HepG2 (cell line): Measurements from ENCODE around the gene CHST11. TPM values are rescaled to one million over a fixed set of nuclear protein-coding genes. Genes with fewer than 3 reads are reported as not detected.

ENCODE experiments used
- ATAC-seq: fragments of 200-7000 bp; cut with Tn5 transposase; 3 replicates; pipeline ENCODE4 v1.9.1; 2020; ENCODE audit warnings: mild to moderate bottlenecking, moderate library complexity
- BruUV-seq: library from RNA; stranded (reverse); fragments of 400-500 nt; replicated peaks from 2 replicates; lab custom pipeline; 2021; lab: Mats Ljungman, UMichigan
- CTCF ChIA-PET: fragments of 300-600 bp; formaldehyde crosslinking; extraction: SDS; loops from one replicate; lab custom pipeline; 2021; ENCODE audit warnings: low total read pairs, inconsistent platforms, low intra/inter-chr PET ratio; lab: Yijun Ruan, JAX
- POLR2A ChIA-PET: fragments of 350-600 bp; sonication (Branson Sonifier 250); formaldehyde crosslinking; loops from one replicate; lab custom pipeline; 2020; ENCODE audit warnings: antibody characterized with exemption, inconsistent platforms; lab: Yijun Ruan, JAX
- DNase-seq: peaks from one replicate; pipeline ENCODE4 v3.0.0-alpha.2; 2015; ENCODE audit warnings: low spot score
- FAIRE-seq: peaks from 3 replicates; lab custom pipeline; 2011; peaks lifted over from hg19 to GRCh38; lab: Jason Lieb, UNC
- H2AFZ ChIP-seq: one replicate; pipeline ENCODE4 v1.6.1; 2011; ENCODE audit warnings: low read length, inconsistent platforms
- H3K27ac ChIP-seq: fragments of 300-600 bp; 3 replicates; pipeline ENCODE4 v1.8.0; 2011; ENCODE audit warnings: mixed run types, mild to moderate bottlenecking, mixed read lengths, low read length, inconsistent platforms; ENCODE audit not compliant: insufficient read depth; ENCODE audit errors: extremely low read length
- H3K27me3 ChIP-seq, 2 experiments: fragments of 200-600 bp in 1 of 2; 2 replicates in 1 of 2; 3 replicates in 1 of 2; pipeline versions ENCODE4 v1.6.0 to v1.8.0; 2011; ENCODE audit warnings: low read length in 2 of 2, mild to moderate bottlenecking in 2 of 2, moderate library complexity in 2 of 2, inconsistent platforms in 1 of 2; ENCODE audit not compliant: insufficient read depth in 2 of 2, control insufficient read depth in 1 of 2
- H3K36me3 ChIP-seq, 2 experiments: fragments of 200-600 bp in 1 of 2; replicated peaks in 1 of 2; 2 replicates in 1 of 2; 3 replicates in 1 of 2; pipeline versions ENCODE4 v1.5.1 to v1.8.0; 2011; ENCODE audit warnings: low read length in 2 of 2, inconsistent platforms in 1 of 2; ENCODE audit not compliant: insufficient read depth in 2 of 2, control insufficient read depth in 1 of 2
- H3K4me1 ChIP-seq: 2 replicates; pipeline ENCODE4 v1.5.1; 2012; ENCODE audit warnings: low read length, inconsistent platforms; ENCODE audit not compliant: insufficient read depth
- H3K4me2 ChIP-seq: 2 replicates; pipeline ENCODE4 v1.6.0; 2011; ENCODE audit warnings: low read depth, low read length, inconsistent platforms
- H3K4me3 ChIP-seq, 3 experiments: fragments of 200-600 bp in 1 of 3; sonication (generic), shearing (Covaris generic) in 1 of 3; replicated peaks in 1 of 3; 2 replicates each; pipeline ENCODE4 v1.5.1; 2011 to 2016; ENCODE audit warnings: low read length in 3 of 3, inconsistent platforms in 2 of 3, low read depth in 2 of 3, mild to moderate bottlenecking in 2 of 3, control low read depth in 1 of 3, mixed read lengths in 1 of 3; ENCODE audit not compliant: insufficient read depth in 1 of 3
- H3K79me2 ChIP-seq: one replicate; pipeline ENCODE4 v1.6.1; 2011; ENCODE audit warnings: low read length, inconsistent platforms; ENCODE audit not compliant: insufficient read depth
- H3K9ac ChIP-seq: 2 replicates; pipeline ENCODE4 v1.6.0; 2011; ENCODE audit warnings: mild to moderate bottlenecking, low read depth, low read length, inconsistent platforms; ENCODE audit not compliant: insufficient read depth
- H3K9me3 ChIP-seq: 2 replicates; pipeline ENCODE4 v1.5.1; 2012; ENCODE audit warnings: mild to moderate bottlenecking, low read length
- H4K20me1 ChIP-seq: 2 replicates; pipeline ENCODE4 v1.6.0; 2011; ENCODE audit warnings: inconsistent platforms, mild to moderate bottlenecking, low read length, moderate library complexity; ENCODE audit not compliant: insufficient read depth
- ASH2L ChIP-seq: fragments of 300-600, 200-600 bp; sonication (generic); IDR thresholded peaks from 2 replicates; pipeline ENCODE4 v1.7.0; 2017; ENCODE audit warnings: low read depth, mild to moderate bottlenecking, moderate library complexity, mixed read lengths, low read length; ENCODE audit not compliant: insufficient read length
- CAMTA2 ChIP-seq: sonication (generic); formaldehyde crosslinking; IDR thresholded peaks from 2 replicates; pipeline ENCODE4 v1.4.0; 2020; ENCODE audit warnings: mild to moderate bottlenecking, missing genetic modification reagents, borderline replicate concordance
- EED ChIP-seq: sonication (generic); formaldehyde crosslinking; IDR thresholded peaks from 2 replicates; pipeline ENCODE4 v1.5.0; 2020; ENCODE audit warnings: mild to moderate bottlenecking, missing genetic modification reagents
- NR2F2 ChIP-seq: IDR thresholded peaks from 2 replicates; pipeline ENCODE4 v1.6.1; 2012; ENCODE audit warnings: low read depth, inconsistent platforms, borderline replicate concordance
- SMAD9 ChIP-seq: sonication (generic); formaldehyde crosslinking; IDR thresholded peaks from 2 replicates; pipeline ENCODE4 v1.5.1; 2020; ENCODE audit warnings: mild to moderate bottlenecking, missing genetic modification reagents
- SP4 ChIP-seq: sonication (generic); formaldehyde crosslinking; IDR thresholded peaks from 2 replicates; pipeline ENCODE4 v1.8.1; 2023; ENCODE audit warnings: mild to moderate bottlenecking, missing genetic modification reagents
- SPEN ChIP-seq: sonication (generic); formaldehyde crosslinking; IDR thresholded peaks from 2 replicates; pipeline ENCODE4 v1.5.1; 2020; ENCODE audit warnings: low read depth, mild to moderate bottlenecking, missing genetic modification reagents
- SRY ChIP-seq: sonication (generic); formaldehyde crosslinking; IDR thresholded peaks from 2 replicates; pipeline ENCODE4 v1.8.0; 2022; ENCODE audit warnings: mild to moderate bottlenecking, missing genetic modification reagents
- SYNCRIP ChIP-seq: fragments of 200-400 bp; formaldehyde crosslinking; IDR thresholded peaks from 2 replicates; pipeline ENCODE4 v1.6.1; 2018; ENCODE audit warnings: mild to moderate bottlenecking, low read depth, low read length; ENCODE audit not compliant: insufficient read depth
- TAF15 ChIP-seq: fragments of 200-400 bp; formaldehyde crosslinking; IDR thresholded peaks from one replicate; pipeline ENCODE4 v1.6.1; 2018; ENCODE audit warnings: mild to moderate bottlenecking, low read depth, low read length; ENCODE audit not compliant: poor library complexity, severe bottlenecking
- XRCC5 ChIP-seq: fragments of 200-400 bp; formaldehyde crosslinking; optimal IDR thresholded peaks from 2 replicates; pipeline ENCODE3; 2017; ENCODE audit warnings: mild to moderate bottlenecking, low read length
- ZNF317 ChIP-seq: sonication (generic); formaldehyde crosslinking; IDR thresholded peaks from 2 replicates; pipeline ENCODE4 v1.5.0; 2020; ENCODE audit warnings: mild to moderate bottlenecking, missing genetic modification reagents
- ZNF432 ChIP-seq: sonication (generic); formaldehyde crosslinking; IDR thresholded peaks from 2 replicates; pipeline ENCODE4 v1.5.0; 2020; ENCODE audit warnings: missing genetic modification reagents, mild to moderate bottlenecking, borderline replicate concordance
- ZNF83 ChIP-seq: sonication (generic); formaldehyde crosslinking; IDR thresholded peaks from 2 replicates; pipeline ENCODE4 v1.4.0; 2020; ENCODE audit warnings: missing genetic modification reagents, mild to moderate bottlenecking, borderline replicate concordance
- WGBS: methylation state at CpG from one replicate; pipeline ENCODE4 v1.1.6; 2017; ENCODE audit warnings: low lambda C conversion rate; 5-methylcytosine and 5-hydroxymethylcytosine counted together
- in situ Hi-C: cut with HindIII; loops from 2 replicates; pipeline ENCODE4 v1.10.0; 2017; ENCODE audit warnings: low pct_unique_long_range_greater_than_20kb; ENCODE audit not compliant: extremely low pct_ligation_motif_present
- intact Hi-C: fragments of 100-400 bp; cut with micrococcal nuclease; formaldehyde crosslinking; loops from one replicate; pipeline ENCODE4 v1.10.0; 2022; ENCODE audit not compliant: unreplicated experiment
- polyA plus RNA-seq, 8 experiments: library from polyadenylated mRNA; depleted of rRNA in 3 of 8; stranded (reverse) in 7 of 8; unstranded in 1 of 8; fragments of >200 nt; fragmentation: Illumina TruSeq in 4 of 8; extraction: Trizol in 4 of 8; gene quantifications; 2 replicates each; pipeline versions ENCODE4 v1.2.1 to v1.2.3, GENCODE V29; 2011 to 2016; ENCODE audit warnings: low read depth in 4 of 8, missing spikeins in 1 of 8, mixed read lengths in 1 of 8; ENCODE audit not compliant: insufficient read depth in 1 of 8
- total RNA-seq, 5 experiments: library from RNA; depleted of rRNA; stranded (reverse); fragments of >200 nt; fragmentation: Illumina TruSeq; extraction: Trizol; gene quantifications; 2 replicates each; pipeline ENCODE4 v1.2.3, GENCODE V29; 2016; ENCODE audit warnings: low read depth in 1 of 5
- TF ChIP-seq, protein P1 (sequence below): sonication (generic); formaldehyde crosslinking; conservative IDR thresholded peaks from 2 replicates; pipeline ENCODE4 v1.5.0; 2020; ENCODE audit warnings: missing genetic modification reagents
- TF ChIP-seq, protein P2 (sequence below): sonication (generic); formaldehyde crosslinking; IDR thresholded peaks from 2 replicates; pipeline ENCODE4 v1.9.0; 2022; ENCODE audit warnings: low read depth, missing genetic modification reagents
- TF ChIP-seq, protein P3 (sequence below): sonication (generic); formaldehyde crosslinking; IDR thresholded peaks from 2 replicates; pipeline ENCODE4 v1.4.0; 2020; ENCODE audit warnings: missing genetic modification reagents, borderline replicate concordance

The CHST11 gene
- total and polyA plus RNA-seq, 2 of the 13 experiments (the other 11 are each of a cell fraction or from before 2014, with no cell fraction given) = 0.15 TPM; not detected in 1

DNA sequence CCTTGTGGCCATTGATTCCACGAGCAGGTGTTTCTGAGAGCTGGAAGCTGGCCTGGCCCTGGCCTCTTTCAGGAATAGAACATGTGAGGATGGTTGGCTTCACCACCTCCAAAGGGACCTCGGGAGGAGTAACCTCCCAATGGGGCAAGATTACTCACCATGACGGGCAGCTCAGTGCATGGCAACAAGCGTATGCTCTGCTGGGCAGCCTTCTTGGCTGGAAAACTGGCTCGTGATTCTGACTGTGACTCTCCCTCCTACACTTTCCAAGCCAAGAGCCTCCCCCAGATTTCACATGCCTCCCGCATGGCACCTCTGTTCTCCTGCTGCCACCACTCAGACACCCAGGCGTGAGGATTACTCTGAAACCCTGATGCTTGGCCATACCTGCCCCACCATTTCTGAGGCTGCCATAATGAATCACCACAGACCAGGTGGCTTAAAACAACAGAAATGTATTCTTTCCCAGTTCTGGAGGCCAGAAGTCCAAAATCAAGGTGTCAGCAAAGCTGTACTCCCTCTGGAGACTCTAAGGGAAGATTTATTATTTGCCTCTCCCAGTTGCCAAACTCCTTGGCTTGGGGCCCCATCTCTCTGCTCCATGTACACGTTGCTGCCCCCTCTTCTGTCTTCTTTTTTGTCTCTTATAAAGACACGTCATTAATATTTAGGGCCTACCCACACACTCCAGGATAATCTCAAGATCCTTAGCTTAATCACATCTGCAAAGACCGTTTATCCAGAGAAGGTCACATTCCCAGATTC lies 215.9 kb downstream of the CHST11 start (continued):
- TF ChIP-seq, protein P1, sequence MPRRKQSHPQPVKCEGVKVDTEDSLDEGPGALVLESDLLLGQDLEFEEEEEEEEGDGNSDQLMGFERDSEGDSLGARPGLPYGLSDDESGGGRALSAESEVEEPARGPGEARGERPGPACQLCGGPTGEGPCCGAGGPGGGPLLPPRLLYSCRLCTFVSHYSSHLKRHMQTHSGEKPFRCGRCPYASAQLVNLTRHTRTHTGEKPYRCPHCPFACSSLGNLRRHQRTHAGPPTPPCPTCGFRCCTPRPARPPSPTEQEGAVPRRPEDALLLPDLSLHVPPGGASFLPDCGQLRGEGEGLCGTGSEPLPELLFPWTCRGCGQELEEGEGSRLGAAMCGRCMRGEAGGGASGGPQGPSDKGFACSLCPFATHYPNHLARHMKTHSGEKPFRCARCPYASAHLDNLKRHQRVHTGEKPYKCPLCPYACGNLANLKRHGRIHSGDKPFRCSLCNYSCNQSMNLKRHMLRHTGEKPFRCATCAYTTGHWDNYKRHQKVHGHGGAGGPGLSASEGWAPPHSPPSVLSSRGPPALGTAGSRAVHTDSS = no peak
- TF ChIP-seq XRCC5 (no peak), SYNCRIP (no peak), ZNF432 (CRISPR knock-in tag) (no peak), SPEN (CRISPR knock-in tag) (no peak), ZNF83 (CRISPR knock-in tag) (no peak)

DNA sequence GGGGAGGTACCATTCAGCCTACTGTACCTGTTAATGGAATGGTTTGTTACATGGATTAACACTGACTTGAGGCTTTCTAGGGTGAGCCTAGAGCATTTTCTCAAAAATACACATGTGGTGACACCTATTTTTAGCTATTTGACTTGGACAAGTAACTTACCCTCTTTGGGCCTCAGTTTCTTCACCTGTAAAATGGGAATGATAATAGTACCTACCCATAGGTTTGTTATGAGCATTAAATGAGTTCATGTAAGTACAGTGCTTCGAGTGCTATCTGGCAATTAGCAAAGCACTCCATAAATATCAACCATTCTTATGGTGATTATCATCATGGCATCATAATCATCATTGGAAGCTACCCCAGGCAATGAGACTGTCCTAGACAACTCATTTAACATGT lies 216.5 kb downstream of the CHST11 start:
- DNase-seq (no peak), FAIRE-seq (no peak), ATAC-seq (no peak)
- BruUV-seq = no TSS peak
- in situ Hi-C loops = no loop called here
- Histone ChIP-seq H3K79me2 (no peaks in the 10 kb centered on the region), H3K4me1 (no peaks in the 10 kb centered on the region), H3K27me3 (peaks cover 2 to 17% of the 10 kb centered on the region in 2 experiments; a peak in 3 of 5 replicates), H3K27ac (no peak overlapping the region), H3K4me2 (no peak overlapping the region), H4K20me1 (no peaks in the 10 kb centered on the region), H3K4me3 (no peak overlapping the region), H2AFZ (no peak overlapping the region), H3K9me3 (no peaks in the 10 kb centered on the region), H3K9ac (no peak overlapping the region), H3K36me3 (no peaks in the 10 kb centered on the region)
- intact Hi-C loops = no loop called here
- ChIA-PET POLR2A (no interaction called here), CTCF (no interaction called here)
- 0% methylated on average over 1 of the region's 1 CpG for WGBS
- no peak for TF ChIP-seq ZNF317 (CRISPR knock-in tag)
- TF ChIP-seq, protein P2, sequence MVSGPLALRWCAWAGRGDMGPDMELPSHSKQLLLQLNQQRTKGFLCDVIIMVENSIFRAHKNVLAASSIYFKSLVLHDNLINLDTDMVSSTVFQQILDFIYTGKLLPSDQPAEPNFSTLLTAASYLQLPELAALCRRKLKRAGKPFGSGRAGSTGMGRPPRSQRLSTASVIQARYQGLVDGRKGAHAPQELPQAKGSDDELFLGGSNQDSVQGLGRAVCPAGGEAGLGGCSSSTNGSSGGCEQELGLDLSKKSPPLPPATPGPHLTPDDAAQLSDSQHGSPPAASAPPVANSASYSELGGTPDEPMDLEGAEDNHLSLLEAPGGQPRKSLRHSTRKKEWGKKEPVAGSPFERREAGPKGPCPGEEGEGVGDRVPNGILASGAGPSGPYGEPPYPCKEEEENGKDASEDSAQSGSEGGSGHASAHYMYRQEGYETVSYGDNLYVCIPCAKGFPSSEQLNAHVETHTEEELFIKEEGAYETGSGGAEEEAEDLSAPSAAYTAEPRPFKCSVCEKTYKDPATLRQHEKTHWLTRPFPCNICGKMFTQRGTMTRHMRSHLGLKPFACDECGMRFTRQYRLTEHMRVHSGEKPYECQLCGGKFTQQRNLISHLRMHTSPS = no peak
- TF ChIP-seq SRY (CRISPR knock-in tag) = no peak
- TF ChIP-seq CAMTA2 (CRISPR knock-in tag) = no peak
- no peak for TF ChIP-seq SP4 (CRISPR knock-in tag)
- no peak for TF ChIP-seq NR2F2
- TF ChIP-seq TAF15 = no peak
- TF ChIP-seq, protein P3, sequence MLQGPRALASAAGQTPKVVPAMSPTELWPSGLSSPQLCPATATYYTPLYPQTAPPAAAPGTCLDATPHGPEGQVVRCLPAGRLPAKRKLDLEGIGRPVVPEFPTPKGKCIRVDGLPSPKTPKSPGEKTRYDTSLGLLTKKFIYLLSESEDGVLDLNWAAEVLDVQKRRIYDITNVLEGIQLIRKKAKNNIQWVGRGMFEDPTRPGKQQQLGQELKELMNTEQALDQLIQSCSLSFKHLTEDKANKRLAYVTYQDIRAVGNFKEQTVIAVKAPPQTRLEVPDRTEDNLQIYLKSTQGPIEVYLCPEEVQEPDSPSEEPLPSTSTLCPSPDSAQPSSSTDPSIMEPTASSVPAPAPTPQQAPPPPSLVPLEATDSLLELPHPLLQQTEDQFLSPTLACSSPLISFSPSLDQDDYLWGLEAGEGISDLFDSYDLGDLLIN (CRISPR knock-in tag) = no peak
- no peak for TF ChIP-seq ASH2L
- no peak for TF ChIP-seq SMAD9 (CRISPR knock-in tag)
- no peak for TF ChIP-seq EED (CRISPR knock-in tag)
